Loucy (cell line): ENCODE data around the gene BLCAP.

ENCODE experiments used
- H2AFZ ChIP-seq: fragments of 200-600 bp; sonication (generic); 2 replicates; pipeline ENCODE4 v1.6.0; 2016; ENCODE audit warnings: antibody characterized with exemption, mild to moderate bottlenecking, low read length, moderate library complexity
- H3F3A ChIP-seq: fragments of 200-600 bp; 2 replicates; pipeline ENCODE4 v1.6.0; 2016; ENCODE audit warnings: antibody characterized with exemption, low read depth, mild to moderate bottlenecking
- H3K27me3 ChIP-seq: fragments of 200-600 bp; sonication (generic); 2 replicates; pipeline ENCODE4 v1.6.1; 2014; ENCODE audit warnings: low read length, mild to moderate bottlenecking; ENCODE audit not compliant: insufficient read depth, poor library complexity, severe bottlenecking
- H3K36me3 ChIP-seq: fragments of 200-600 bp; sonication (generic); 2 replicates; pipeline ENCODE4 v1.6.1; 2016; ENCODE audit warnings: low read length; ENCODE audit not compliant: insufficient read depth
- H3K4me1 ChIP-seq: fragments of 200-600 bp; sonication (generic); 2 replicates; pipeline ENCODE4 v1.5.1; 2014; ENCODE audit warnings: low read length, mild to moderate bottlenecking; ENCODE audit not compliant: insufficient read depth, poor library complexity, severe bottlenecking
- H3K4me2 ChIP-seq: fragments of 200-600 bp; sonication (generic); 2 replicates; pipeline ENCODE4 v1.6.0; 2014; ENCODE audit warnings: antibody characterized with exemption, low read length, low read depth, mild to moderate bottlenecking; ENCODE audit not compliant: poor library complexity, severe bottlenecking
- H3K4me3 ChIP-seq: fragments of 200-600 bp; sonication (generic); 2 replicates; pipeline ENCODE4 v1.5.1; 2014; ENCODE audit warnings: low read length, mild to moderate bottlenecking, mixed read lengths; ENCODE audit not compliant: poor library complexity, severe bottlenecking
- H3K79me2 ChIP-seq: fragments of 200-600 bp; sonication (generic); 2 replicates; pipeline ENCODE4 v1.6.1; 2014; ENCODE audit warnings: low read length; ENCODE audit not compliant: insufficient read depth
- H3K9ac ChIP-seq: fragments of 200-600 bp; sonication (generic); 2 replicates; pipeline ENCODE4 v1.6.0; 2014; ENCODE audit warnings: mild to moderate bottlenecking, low read depth, low read length, moderate library complexity; ENCODE audit not compliant: poor library complexity, severe bottlenecking
- H3K9me2 ChIP-seq: fragments of 200-600 bp; sonication (generic); replicated peaks from 2 replicates; pipeline ENCODE4 v1.6.1; 2016; ENCODE audit warnings: low read depth, low read length, mixed read lengths
- H3K9me3 ChIP-seq: fragments of 200-600 bp; sonication (generic); 2 replicates; pipeline ENCODE4 v1.6.1; 2014; ENCODE audit warnings: mild to moderate bottlenecking, antibody characterized with exemption, low read length, low read depth; ENCODE audit not compliant: insufficient read depth
- H4K20me1 ChIP-seq: fragments of 200-600 bp; sonication (generic); 2 replicates; pipeline ENCODE4 v1.6.0; 2014; ENCODE audit warnings: antibody characterized with exemption, low read length, mild to moderate bottlenecking; ENCODE audit not compliant: insufficient read depth, poor library complexity, severe bottlenecking
- EZH2phosphoT487 ChIP-seq: fragments of 200-600 bp; IDR thresholded peaks from 2 replicates; pipeline ENCODE4 v1.6.1; 2018; ENCODE audit warnings: antibody characterized with exemption, mild to moderate bottlenecking, moderate library complexity, borderline replicate concordance
- TF ChIP-seq, protein P1 (sequence below): fragments of 200-600 bp; sonication (generic); conservative IDR thresholded peaks from 2 replicates; pipeline ENCODE4 v1.5.1; 2014; ENCODE audit warnings: mild to moderate bottlenecking, antibody characterized with exemption, low read length

Gene BLCAP

DNA sequence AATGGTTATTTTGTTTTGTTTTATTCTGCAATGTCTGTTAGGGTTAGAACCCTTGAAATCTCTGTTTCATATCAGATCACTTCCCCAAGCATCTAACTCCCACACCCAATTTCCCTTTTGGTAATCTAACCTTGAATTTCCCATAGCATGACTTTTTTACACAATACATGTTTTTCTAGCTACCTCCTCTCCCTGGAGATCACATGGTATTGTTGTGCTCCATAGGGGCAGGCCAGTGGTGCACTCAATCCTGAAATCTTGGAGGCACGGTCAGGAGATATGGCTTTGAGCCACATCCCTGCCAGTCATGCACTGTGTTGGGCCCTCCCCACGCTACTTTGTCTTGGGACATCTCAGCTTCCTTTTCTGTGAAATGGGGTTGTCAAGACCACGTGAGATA, 43.3 kb downstream of the BLCAP start:
- Histone ChIP-seq H3K4me1 (no peaks in the 10 kb centered on the region), H3K27me3 (no peaks in the 10 kb centered on the region), H2AFZ (no peak overlapping the region), H3K36me3 (no peaks in the 10 kb centered on the region), H3K9me2 (no peaks in the 10 kb centered on the region), H3K4me3 (no peak overlapping the region), H3F3A (no peaks in the 10 kb centered on the region), H3K9ac (no peak overlapping the region), H3K9me3 (no peaks in the 10 kb centered on the region), H3K79me2 (no peaks in the 10 kb centered on the region), H4K20me1 (no peaks in the 10 kb centered on the region), H3K4me2 (no peak overlapping the region)
- no peak for TF ChIP-seq EZH2phosphoT487
- TF ChIP-seq, protein P1, sequence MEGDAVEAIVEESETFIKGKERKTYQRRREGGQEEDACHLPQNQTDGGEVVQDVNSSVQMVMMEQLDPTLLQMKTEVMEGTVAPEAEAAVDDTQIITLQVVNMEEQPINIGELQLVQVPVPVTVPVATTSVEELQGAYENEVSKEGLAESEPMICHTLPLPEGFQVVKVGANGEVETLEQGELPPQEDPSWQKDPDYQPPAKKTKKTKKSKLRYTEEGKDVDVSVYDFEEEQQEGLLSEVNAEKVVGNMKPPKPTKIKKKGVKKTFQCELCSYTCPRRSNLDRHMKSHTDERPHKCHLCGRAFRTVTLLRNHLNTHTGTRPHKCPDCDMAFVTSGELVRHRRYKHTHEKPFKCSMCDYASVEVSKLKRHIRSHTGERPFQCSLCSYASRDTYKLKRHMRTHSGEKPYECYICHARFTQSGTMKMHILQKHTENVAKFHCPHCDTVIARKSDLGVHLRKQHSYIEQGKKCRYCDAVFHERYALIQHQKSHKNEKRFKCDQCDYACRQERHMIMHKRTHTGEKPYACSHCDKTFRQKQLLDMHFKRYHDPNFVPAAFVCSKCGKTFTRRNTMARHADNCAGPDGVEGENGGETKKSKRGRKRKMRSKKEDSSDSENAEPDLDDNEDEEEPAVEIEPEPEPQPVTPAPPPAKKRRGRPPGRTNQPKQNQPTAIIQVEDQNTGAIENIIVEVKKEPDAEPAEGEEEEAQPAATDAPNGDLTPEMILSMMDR: no peak

DNA sequence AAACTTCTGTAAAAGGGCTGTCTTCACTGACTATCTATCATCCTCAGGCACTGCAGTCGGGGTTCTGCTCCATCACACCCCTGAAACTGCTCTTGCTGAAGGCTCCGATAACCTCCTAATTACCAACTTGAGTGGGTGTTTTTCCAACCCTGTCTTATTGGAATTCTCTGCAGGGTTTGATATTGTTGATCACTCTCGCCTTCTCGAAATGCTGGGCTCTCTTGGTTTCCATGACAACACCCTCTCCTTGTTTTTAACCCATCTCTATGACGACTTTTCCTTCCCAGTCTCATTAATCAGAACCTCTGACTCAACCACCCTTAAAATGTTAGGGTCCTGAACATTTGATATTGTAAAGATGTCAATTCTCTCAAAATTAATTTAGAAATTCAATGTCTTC, 46.1 kb downstream of the BLCAP start:
- H3K27me3 ChIP-seq: no peaks in the 10 kb centered on the region
- TF ChIP-seq EZH2phosphoT487: no peak
- TF ChIP-seq, protein P1: no peak
- H3K9me3 ChIP-seq: no peaks in the 10 kb centered on the region
- no peak overlapping the region for H3K4me3 ChIP-seq
- H3K9me2 ChIP-seq: no peaks in the 10 kb centered on the region
- no peaks in the 10 kb centered on the region for H3K4me1 ChIP-seq
- no peak overlapping the region for H3K4me2 ChIP-seq
- no peaks in the 10 kb centered on the region for H3K36me3 ChIP-seq
- no peaks in the 10 kb centered on the region for H4K20me1 ChIP-seq
- H3K79me2 ChIP-seq: no peaks in the 10 kb centered on the region
- no peak overlapping the region for H2AFZ ChIP-seq
- no peaks in the 10 kb centered on the region for H3F3A ChIP-seq
- no peak overlapping the region for H3K9ac ChIP-seq

DNA sequence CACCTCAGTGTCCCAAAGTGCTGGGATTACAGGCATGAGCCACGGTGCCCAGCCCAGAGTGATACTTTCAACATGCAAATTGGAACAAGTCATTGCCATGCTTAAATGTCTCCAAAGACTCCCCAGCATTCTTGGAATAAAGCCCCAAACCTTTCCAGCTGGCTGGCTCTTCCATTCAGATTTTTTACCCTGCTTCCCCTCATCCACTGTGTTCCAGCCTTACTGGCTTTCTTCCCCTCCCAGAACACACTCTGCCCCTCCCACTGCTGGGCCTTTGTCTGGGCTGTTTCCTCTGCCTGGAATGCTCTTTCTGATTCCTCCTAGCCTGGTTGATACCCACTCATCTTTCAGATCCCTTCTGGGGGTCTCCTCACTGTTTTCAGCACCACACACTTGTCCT, 46.8 kb downstream of the BLCAP start:
- TF ChIP-seq, protein P1: no peak
- no peak for TF ChIP-seq EZH2phosphoT487
- H3F3A ChIP-seq: no peaks in the 10 kb centered on the region
- H3K27me3 ChIP-seq: no peaks in the 10 kb centered on the region
- H3K36me3 ChIP-seq: no peaks in the 10 kb centered on the region
- no peaks in the 10 kb centered on the region for H3K9me3 ChIP-seq
- H3K4me3 ChIP-seq: no peak overlapping the region
- no peak overlapping the region for H2AFZ ChIP-seq
- no peaks in the 10 kb centered on the region for H3K79me2 ChIP-seq
- no peaks in the 10 kb centered on the region for H3K4me1 ChIP-seq
- H3K4me2 ChIP-seq: no peak overlapping the region
- H4K20me1 ChIP-seq: no peaks in the 10 kb centered on the region
- no peak overlapping the region for H3K9ac ChIP-seq
- H3K9me2 ChIP-seq: no peaks in the 10 kb centered on the region
